ENCODE results near the gene PHLPP1.

DNA sequence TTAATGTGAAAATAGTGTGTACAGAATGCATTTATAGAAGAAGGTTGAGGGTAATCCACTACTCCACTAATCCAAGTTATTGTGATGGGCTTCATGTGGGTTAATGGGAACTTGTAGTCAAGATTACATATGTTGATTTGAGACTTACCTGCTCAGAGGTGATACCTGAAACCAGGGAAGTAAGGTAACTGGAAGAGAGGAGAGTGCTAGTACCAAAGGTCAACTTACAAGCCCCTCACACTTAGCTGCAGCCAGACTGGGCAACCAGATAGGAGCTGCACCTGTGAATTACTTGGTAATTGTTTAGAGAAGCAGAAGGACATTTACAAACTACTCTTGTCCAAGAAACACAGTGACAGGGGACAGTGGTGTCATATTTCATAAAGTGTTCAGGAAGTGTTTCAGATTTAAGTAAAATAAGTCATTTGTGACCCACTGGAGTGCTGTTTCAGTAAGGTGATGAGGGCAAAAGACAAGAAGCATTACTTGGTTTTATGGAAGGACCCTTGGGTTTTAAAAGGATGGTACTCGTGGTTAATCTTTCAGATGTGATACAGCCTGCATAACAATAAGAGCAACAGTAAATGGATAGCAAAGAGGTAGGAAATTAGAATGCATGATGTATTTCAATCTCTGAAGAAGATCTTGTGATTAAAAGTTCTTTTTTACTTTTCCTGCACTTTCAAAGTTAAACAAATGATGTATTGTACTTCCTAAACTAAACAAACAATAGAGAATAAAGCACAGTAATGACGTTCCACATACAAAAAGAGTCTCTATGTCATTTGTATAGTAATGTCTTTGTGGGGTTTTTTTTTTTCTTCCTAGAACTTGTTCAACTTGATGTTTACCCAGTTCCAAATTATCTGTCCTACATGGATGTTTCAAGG lies 189.3 kb downstream of the PHLPP1 start:
- TF ChIP-seq, protein P1, sequence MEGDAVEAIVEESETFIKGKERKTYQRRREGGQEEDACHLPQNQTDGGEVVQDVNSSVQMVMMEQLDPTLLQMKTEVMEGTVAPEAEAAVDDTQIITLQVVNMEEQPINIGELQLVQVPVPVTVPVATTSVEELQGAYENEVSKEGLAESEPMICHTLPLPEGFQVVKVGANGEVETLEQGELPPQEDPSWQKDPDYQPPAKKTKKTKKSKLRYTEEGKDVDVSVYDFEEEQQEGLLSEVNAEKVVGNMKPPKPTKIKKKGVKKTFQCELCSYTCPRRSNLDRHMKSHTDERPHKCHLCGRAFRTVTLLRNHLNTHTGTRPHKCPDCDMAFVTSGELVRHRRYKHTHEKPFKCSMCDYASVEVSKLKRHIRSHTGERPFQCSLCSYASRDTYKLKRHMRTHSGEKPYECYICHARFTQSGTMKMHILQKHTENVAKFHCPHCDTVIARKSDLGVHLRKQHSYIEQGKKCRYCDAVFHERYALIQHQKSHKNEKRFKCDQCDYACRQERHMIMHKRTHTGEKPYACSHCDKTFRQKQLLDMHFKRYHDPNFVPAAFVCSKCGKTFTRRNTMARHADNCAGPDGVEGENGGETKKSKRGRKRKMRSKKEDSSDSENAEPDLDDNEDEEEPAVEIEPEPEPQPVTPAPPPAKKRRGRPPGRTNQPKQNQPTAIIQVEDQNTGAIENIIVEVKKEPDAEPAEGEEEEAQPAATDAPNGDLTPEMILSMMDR (IDR thresholded peaks at IDR 0.05 in 2 of 3, conservative IDR thresholded peaks at IDR 0.05 in 1 of 3; ENCODE audit: borderline replicate concordance in 1 of 3, insufficient read depth in 1 of 3, low read depth in 2 of 3, low read length in 2 of 3): no peak
- TF ChIP-seq RAD21 (IDR thresholded peaks at IDR 0.05; ENCODE audit: low read depth): no peak
- TF ChIP-seq POLR2A (IDR thresholded peaks at IDR 0.05; ENCODE audit: borderline replicate concordance, extremely low read depth, insufficient read depth, insufficient read length): no peak

Data from HCT116 (cell line).